COLO668 (cell line): ENCODE measurements around the gene PKD2.
"Not testable (repeated sequence)": the region's sequence is repeated elsewhere in the genome, so short reads cannot be mapped to it uniquely, and the experiment has no call there.

Source experiments
- DNase-seq: peaks from one replicate; lab custom pipeline; 2025; ENCODE audit not compliant: unreplicated experiment; lab: John Stamatoyannopoulos, UW

The PKD2 gene

DNA sequence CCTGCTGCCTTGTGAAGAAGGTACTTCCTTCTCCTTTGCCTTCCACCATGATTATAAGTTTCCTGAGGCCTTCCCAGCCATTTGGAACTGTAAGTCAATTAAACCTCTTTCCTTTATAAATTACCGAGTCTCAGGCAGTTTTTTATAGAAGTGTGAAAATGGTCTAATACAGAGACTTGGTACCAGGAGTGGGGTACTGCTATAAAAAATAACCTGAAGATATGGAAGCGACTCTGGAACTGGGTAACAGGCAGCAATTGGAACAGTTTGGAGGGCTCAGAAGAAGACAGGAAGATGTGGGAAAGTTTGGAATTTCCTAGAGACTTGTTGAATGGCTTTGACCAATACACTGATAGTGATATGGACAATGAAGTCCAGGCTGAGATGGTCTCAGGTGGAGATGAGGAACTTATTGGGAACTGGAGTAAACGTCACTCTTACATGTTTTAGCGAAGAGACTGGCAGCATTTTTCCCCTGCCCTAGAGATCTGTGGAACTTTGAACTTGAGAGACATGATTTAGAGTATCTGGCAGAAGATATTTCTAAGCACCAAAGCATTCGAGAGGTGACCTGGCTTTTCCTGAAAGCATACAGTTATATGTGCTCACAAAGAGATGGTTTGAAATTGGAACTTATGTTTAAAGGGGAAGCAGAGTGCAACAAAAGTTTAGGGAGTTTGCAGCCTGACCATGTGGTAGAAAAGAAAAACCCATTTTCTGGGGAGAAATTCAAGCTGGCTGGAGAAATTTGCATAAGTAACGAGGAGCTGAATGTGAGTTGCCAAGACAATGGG lies 18.6 kb downstream of the PKD2 start:
- not testable (repeated sequence) for DNase-seq

DNA sequence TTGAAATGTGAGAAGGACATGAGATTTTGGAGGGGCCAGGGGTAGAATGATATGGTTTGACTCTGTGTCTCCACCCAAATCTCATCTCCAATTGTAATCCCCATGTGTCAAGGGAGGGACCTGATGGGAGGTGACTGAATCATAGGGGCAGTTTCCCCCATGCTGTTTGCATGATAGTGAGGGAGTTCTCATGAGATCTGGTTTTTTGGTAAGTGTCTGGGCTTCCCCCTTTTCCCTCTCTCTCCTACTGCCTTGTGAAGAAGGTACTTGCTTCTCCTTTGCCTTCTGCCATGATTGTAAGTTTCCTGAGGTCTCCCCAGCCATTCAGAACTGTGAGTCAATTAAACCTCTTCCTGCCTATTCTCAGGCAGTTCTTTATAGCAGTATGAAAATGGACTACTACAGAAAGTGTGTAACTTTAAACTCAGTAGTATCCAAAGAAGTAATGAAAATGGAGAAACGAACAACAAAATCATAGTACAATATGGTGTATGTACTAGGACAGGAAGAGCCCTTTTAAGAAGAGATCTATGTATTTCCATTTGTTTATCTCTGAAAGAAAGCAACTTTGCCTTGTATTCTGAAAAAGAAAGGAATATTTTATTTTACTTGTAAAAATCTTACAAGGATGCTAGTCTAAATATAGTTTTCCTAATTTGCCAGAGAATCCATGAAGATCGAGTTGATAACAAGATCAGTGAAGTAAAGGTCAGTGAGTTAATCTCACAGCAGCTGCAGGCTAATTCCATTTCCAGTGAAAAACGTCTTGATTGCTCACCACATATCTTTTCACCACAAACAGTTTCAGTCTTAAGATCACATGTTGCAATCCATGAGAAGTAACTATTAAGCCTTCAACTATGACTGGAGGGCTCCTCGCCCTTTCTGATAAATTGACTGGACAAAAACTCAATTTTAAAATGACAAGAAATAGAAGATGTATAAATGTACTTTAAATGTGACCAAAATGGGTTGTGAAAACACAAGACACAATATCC lies 20.5 kb downstream of the PKD2 start:
- DNase-seq: no peak

DNA sequence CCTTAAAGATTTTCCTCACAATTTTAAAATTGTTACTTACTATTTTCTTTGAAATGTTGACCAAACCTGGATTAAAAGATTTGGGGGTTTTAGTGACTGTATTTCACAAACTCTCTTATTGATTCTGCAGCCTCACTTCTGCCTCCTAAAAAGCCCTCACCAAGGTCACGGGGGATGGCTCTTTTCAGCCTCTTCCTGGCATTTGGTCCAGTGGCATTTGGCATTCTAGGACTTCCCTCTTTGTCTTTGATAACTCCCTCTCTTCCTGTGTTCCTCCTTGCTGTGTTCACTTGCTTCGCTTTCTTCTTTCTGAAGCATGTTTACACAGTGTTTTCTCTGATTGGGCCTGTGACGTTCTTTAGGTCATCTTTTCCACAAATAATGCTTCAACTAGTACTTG lies 21.5 kb downstream of the PKD2 start:
- DNase-seq: no peak

DNA sequence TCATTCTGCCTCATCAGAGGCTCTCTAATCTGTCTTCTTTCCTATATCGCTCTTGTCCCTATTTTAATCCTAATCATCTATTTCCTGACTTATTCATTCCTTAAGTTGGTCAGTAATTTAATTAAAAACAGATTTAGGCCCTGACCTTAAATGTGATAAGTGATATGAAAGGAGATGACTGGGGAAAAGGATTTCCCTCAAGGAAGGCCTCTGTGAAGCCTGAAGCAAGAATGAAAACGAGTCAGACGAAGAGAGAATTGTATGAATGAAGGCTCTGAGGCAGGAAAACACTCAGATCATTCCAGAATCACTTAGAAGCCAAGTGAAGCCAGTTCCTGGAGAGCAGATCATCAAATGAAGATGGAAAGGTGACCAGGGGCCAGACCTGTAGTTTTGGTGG lies 22.1 kb downstream of the PKD2 start:
- DNase-seq: no peak

DNA sequence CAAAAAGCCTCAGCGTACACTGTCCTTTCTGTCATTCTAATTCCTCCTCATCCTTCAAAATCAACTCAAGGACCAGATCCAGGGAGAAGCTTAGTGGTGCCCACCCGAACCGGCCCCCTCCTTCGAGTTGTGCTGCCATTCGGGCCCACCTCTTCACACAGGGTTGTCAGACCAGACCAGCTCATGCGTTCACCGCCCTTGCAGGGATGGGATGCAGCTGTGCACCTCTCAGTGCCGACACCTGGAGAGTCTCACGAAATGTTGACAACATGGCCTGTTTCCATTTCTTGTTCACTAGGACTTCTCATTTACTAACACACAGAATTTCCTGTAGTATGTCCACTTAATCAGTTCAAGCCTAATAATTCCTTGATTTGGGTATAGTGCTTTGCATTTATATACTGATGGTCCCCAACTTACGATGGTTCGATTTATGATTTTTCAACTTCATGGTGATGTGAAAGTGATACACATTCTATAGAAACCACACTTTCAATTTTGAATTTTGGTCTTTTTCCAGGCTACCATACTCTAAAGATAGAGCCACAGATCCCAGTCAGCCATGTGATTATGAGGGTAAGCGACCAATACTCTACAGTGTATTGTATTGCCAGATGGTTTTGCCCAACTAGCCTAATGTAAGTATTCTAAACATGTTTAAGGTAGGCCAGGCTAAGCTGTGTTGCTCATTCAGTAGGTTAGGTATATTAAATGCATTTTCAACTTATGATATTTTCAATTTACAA lies 23.3 kb downstream of the PKD2 start:
- DNase-seq: no peak

DNA sequence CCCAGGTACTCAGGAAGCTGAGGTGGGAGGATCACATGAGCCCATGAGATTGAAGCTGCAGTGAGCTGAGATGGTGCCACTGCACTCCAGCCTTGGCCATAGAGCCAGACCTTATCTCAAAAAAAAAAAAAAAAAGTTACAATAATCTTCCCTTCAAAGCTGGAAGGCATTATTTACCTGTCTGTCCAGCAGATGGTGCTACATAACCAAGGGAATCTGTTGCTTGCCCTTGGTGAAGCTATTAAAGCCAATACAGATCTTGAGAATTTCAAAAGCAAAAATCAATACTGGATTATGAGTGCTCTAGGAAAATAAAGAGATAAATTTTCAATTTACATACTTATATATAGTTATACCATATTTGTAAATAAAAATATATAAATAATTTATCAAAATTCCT lies 25.9 kb downstream of the PKD2 start:
- peak; percentile 17 for DNase-seq

DNA sequence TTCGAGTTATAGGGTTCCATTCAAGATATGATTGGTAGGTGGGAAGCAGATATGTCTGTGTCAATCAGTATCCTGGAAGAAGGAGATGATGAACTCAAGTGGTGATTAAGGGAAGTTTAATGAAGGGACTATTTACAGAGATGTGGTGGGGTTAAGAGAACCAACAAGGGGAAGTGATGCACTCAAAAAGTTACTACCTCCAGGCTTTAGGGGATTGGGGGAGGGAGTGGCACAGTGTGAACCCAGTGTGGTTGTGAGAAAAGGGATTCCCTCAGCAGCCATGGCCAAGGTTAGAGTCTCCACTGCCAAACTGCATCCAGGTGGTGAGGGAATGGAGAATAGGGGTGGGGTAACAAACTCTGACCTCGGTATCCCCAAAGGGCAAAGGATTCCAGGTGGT lies 27.9 kb downstream of the PKD2 start:
- DNase-seq: no peak

DNA sequence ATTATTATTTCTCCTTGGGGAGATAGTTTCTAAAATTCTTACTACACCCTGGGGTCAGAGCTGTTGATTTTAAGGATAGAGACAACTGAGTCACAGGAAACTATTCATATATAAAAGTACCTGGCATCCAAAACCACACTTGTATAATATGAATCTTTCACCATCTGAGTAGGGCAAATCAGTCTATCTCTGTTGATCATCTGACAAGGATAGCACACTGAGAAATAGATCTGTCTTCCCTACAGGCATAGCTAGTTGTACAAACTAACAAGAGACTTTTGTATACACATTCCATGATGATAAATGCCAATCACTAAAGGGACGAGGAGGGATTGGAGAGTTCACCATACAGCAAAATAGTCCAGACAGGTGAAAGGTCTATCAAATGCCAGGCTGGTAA lies 30.0 kb downstream of the PKD2 start:
- no peak for DNase-seq

DNA sequence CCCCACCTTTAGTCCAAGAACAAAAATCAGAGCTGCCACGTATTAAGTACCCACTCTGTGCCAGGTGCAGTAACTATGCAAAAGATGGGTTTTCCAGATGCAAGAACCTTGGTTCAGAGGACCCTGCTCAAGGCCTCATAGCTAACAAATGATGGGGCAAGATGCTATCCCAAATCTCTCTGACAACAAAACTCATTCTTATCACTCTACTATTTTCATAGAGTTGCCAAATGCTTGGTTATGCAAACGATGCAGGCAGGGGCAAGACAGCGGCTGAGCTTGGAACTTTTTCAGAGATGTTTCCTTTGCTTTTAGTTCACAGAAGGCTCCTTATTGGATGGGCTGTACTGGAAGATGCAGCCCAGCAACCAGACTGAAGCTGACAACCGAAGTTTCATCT lies 30.5 kb downstream of the PKD2 start:
- no peak for DNase-seq

DNA sequence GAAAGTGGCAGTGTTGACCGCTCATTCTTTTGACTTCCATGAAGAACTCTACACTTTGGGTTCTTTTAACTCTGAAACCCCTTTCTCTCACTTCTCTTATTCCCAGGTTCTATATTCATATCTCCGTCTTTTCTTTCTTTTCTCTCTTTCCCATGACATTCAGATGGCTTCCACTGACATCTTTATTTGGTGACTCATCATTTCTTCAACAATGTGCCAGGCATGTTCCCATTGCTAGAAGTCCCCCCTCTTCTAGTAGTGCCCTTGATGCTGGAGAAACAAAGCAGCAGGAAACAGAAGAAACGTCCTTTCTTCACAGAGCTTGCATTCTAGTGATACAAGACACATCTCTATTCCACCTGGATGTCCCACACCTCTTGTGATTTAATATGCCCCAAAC lies 33.3 kb downstream of the PKD2 start:
- DNase-seq: no peak

DNA sequence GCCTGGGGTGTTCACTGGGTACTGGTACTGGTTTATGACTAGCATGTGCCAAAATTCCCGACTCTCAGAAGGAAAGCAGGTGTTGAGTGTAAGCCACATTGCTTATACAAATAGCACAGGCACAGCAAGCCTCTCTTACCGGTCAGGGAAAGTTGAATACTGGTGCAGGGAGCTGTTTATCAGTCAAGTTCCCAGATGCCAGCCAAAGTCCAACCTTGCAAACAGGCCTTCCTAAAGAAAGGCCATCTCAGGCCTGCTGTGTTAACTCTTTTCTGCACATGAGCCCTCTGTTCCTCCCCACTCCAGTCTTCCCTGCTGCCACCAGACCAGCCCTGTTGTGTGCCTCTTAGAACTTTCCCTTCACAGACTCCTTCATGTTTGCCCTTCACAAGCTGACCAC lies 34.2 kb downstream of the PKD2 start:
- no peak for DNase-seq

DNA sequence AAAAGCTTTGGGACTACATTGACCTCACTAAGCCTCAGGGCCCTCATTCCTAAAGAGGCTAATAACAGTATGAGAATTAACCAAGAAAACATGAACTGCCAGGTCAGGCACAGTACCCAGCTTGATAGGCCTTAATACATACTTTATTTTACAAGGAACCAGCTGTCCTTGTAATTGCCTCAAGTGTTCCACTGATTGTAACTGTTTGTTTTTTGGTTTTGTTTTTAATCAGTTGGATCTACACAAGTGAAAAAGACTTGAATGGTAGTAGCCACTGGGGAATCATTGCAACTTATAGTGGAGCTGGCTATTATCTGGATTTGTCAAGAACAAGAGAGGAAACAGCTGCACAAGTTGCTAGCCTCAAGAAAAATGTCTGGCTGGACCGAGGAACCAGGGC lies 35.6 kb downstream of the PKD2 start:
- DNase-seq: no peak

DNA sequence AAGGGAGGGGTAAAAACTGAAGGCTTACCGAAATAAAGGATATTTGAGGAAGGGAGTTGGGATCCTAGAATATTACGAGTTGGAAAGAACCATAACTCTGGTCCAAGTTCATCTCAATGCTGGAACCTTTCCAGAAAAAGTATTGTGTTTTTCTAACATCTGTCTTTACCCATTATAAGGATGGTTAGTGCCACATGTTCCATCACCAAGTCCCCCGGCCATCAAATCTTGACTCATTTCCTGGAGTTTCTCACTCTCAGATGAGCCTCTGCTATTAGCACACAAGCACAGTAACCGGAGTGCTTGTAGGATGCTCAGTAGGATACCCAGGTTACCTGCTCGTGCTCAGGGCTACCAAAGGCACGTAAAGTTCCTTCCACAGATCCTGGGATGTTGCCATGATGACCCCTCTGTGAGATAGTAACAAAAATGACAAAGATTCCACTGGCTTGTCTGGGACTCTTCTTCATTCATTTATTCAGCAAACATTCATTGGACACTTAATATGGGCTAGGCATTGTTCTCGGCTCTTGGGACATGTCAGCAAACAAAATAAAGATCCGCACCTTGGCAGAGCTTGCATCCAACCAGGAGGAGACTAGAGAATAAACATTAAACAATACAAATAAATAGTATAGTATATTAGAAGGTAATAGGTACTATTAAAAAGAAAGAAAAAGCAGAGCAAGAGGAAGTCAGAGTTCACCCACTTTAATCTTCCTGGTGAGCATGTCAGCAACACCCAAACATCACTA lies 36.3 kb downstream of the PKD2 start:
- no peak for DNase-seq

DNA sequence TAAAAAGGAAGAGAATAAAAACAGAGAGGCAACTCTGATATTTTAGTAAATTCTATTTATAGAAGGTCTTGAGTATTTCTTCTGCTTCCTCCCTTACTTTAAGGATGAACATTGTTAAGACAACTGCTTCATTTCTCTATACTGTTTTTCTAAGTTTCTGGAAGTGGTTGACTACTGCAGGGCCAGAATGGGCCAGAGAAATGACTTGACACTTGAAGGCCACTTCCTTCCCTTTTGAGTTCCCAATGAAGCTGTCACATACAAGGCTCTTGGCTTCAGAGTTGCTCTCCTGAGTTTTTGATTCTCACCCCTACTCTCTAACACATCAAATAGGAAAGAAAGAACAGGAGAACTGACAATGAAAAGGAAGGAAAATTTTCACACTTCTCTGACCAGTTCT lies 37.6 kb downstream of the PKD2 start:
- DNase-seq: no peak

DNA sequence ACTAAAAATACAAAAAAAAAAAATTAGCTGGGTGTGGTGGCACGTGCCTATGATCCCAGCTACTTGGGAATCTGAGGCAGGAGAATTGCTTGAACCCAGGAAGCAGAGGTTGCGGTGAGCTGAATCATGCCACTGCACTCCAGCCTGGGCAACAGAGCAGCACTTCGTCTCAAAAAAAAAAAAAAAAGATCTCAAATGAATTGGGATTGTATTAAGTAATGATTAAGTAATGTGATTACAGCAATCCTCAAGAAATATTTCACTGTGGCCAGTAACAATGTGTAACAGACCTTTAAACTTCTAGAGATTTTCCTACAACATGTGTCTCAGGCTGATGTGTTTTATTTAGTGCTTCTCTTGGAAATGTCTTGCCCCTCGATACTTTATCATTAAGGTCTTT lies 46.8 kb downstream of the PKD2 start:
- no peak for DNase-seq

DNA sequence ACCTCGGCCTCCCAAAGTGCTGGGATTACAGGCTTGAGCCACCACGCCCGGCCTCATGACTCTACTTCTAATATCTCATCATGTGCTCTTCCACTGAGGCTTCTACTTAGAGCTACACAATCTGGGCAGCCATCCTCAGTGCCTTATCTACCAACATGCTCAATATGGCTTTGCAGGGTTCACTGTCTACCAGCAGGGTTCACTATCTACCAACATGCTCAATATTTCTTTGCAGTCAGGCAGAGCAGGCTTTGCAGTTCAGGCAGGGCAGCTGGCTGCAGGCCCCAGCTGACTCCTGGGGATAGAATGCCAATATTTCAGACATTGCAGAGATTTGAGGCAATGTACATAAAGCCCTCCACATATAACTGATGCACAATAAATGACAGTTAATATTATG lies 47.5 kb downstream of the PKD2 start:
- DNase-seq: no peak

DNA sequence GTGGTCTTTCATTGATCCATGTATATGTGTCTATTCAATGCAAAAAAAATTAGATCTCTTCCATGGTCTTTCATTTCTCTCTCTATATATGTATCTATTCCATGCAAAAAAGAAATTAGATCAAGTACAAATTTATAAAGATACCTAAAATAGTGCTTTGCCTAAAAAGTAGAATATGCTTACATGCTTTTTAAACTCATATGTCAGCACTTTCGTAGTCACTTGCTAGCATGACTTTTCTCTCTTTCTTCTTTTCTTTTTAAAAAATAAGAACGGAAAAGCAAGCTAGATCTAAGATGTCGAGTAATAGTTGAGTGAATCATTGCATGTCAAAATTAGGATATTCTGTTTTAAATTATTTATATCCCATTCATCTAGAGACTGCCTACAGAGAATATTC lies 50.9 kb downstream of the PKD2 start:
- DNase-seq: no peak

DNA sequence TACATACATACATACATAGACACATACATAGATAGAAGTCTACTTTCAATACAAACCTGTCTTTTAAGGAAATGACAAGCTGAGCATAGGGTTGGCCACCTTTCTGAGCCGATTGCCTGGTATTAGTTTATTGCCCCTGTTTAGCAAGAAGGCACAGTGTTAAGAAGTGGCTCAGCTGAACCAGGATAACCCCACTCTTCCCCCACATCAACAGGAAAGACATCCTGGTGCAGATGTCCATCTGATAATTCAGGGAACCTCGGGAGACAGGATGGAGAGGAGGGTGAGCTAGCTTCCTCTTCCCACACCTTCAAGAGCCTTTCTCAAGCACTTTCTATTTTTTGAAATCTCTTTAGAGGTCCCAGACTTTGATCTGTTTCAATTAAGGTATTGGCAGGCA lies 52.3 kb downstream of the PKD2 start:
- no peak for DNase-seq

DNA sequence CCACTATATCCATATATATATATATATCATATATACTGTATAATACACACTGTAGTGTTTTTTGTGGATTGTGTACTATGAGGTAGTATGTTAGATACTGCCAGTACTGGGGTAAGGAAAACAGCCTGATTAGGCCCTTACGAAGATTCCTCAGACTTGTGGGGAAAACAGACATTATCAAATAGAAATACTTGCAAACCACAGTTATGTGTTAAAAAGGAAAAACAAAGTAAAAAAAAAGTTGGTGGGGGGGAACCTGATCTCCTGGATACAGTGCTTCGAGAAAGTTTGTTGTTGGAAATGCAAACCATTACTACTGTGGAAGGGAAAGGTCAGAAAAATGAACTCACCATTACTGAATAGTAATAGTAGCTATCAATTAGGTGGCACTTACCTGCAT lies 53.0 kb downstream of the PKD2 start:
- DNase-seq: no peak

DNA sequence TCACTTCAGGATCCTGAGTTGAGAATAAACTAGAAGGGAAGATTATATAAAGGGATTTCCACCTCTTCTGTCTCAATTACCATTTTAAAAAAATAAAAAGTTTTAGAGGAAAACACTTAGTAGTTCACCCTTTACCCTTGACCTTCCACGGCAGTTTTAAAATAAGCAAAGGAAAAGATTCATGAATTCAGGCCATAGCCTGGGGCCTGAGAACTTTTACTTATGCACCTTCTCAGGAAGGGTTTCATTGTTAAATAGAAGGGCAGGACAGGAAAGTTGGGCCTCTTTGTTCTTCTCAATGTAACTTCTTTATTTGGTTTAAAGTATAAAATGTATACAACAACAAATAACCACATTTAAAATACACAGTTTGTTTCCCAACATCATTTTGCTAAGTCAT lies 54.9 kb downstream of the PKD2 start:
- DNase-seq: no peak

DNA sequence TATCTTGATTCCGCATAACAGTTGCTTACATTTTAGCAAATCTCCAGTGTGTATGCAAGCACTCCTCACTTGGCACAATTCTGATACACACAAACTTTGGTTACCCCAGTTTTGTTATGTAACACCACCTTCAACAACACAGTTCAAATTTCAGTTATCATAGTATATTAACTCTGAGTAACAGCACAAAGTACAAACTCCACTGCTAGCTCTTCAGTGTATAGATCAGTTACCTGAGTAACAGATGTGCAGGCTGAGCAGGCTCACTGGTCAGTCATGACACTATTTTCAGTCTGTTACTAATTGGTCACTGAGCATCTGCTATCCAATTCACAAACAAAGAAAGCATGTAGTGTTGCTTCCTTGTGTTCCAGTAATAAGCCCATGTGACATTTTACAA lies 55.4 kb downstream of the PKD2 start:
- no peak for DNase-seq
